ENCODE data around the gene COL24A1.

GRCh38 chr1:86114816-86115400 is 41.7 kb downstream of the COL24A1 start:
- TF ChIP-seq CTCF (IDR thresholded peaks at IDR 0.05; ENCODE audit: low read depth, low read length, poor library complexity, severe bottlenecking) = no peak
- TF ChIP-seq EZH2phosphoT487 (IDR thresholded peaks at IDR 0.05; ENCODE audit: borderline replicate concordance, low read length) = no peak

Measured in DOHH2 (cell line).